ENCODE measurements around the gene PTPN6. TPM values are rescaled to one million over a fixed set of nuclear protein-coding genes. Genes with fewer than 3 reads are reported as not detected.

PTPN6 gene
- total and polyA plus RNA-seq, 9 of the 15 experiments (the other 6 are each of a cell fraction or from before 2014, with no cell fraction given), result 1.5 to 5.1 (median 3.9) TPM

DNA sequence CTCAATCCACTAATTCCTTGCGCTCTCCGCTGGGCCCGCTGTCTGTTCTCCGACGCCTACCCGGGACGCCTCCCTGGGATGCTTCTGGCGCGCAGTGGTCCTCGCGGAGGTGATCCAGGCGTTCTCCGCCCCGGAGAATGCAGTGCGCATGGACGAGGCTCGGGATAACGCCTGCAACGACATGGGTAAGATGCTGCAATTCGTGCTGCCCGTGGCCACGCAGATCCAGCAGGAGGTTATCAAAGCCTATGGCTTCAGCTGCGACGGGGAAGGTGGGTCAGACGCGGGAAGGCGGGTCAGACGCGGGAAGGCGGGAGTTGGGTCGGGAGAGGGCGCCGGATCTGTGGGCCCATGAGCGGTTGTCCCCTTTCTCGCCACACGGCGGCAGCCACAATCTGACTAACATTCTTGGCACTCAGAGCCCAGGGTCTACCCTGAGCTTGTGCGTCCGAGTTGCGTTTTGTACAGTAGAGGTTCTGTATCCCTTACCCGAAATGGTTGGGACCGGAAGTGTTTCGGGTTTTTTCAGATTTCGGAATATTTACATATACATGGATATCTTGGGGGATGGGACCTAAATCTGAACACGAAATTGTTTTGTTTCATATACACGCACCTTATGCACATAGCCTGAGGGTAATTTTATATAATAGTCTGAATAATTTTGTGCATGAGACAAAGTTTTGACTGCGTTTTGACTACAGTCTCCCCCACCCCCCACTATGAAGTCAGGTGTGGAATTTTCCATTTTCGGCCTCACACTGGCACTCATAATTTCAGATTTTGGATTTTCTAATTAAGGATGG lies 6.6 kb upstream of the PTPN6 start (continued):
- TF ChIP-seq, protein P1, sequence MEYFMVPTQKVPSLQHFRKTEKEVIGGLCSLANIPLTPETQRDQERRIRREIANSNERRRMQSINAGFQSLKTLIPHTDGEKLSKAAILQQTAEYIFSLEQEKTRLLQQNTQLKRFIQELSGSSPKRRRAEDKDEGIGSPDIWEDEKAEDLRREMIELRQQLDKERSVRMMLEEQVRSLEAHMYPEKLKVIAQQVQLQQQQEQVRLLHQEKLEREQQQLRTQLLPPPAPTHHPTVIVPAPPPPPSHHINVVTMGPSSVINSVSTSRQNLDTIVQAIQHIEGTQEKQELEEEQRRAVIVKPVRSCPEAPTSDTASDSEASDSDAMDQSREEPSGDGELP (CRISPR knock-in tag; IDR thresholded peaks at IDR 0.05; ENCODE audit: borderline replicate concordance), result peak; percentile 79
- TF ChIP-seq SLC30A9 (CRISPR knock-in tag; IDR thresholded peaks at IDR 0.05) (no peak), MAZ (CRISPR knock-in tag; conservative IDR thresholded peaks at IDR 0.05 in 1 of 2, IDR thresholded peaks at IDR 0.05 in 1 of 2) (peak in 1 of 2 experiments; percentile 71; a peak in 1 of 4 replicates), TGIF2 (CRISPR knock-in tag; IDR thresholded peaks at IDR 0.05) (peak; percentile 90; the same call in 1 of the 2 replicates), ZFX (CRISPR knock-in tag; IDR thresholded peaks at IDR 0.05) (peak; percentile 44; the same call in 1 of the 2 replicates), ARID1B (IDR thresholded peaks at IDR 0.05) (peak; percentile 19; the same call in 1 of the 2 replicates), KLF1 (tag; IDR thresholded peaks at IDR 0.05) (no peak), ESRRA (IDR thresholded peaks at IDR 0.05; ENCODE audit: borderline replicate concordance, low read depth) (no peak), ZNF124 (CRISPR knock-in tag; IDR thresholded peaks at IDR 0.05) (no peak), ZNF785 (CRISPR knock-in tag; IDR thresholded peaks at IDR 0.05) (no peak), SIRT6 (IDR thresholded peaks at IDR 0.05; ENCODE audit: low read depth, low read length) (no peak)
- TF ChIP-seq, protein P2, sequence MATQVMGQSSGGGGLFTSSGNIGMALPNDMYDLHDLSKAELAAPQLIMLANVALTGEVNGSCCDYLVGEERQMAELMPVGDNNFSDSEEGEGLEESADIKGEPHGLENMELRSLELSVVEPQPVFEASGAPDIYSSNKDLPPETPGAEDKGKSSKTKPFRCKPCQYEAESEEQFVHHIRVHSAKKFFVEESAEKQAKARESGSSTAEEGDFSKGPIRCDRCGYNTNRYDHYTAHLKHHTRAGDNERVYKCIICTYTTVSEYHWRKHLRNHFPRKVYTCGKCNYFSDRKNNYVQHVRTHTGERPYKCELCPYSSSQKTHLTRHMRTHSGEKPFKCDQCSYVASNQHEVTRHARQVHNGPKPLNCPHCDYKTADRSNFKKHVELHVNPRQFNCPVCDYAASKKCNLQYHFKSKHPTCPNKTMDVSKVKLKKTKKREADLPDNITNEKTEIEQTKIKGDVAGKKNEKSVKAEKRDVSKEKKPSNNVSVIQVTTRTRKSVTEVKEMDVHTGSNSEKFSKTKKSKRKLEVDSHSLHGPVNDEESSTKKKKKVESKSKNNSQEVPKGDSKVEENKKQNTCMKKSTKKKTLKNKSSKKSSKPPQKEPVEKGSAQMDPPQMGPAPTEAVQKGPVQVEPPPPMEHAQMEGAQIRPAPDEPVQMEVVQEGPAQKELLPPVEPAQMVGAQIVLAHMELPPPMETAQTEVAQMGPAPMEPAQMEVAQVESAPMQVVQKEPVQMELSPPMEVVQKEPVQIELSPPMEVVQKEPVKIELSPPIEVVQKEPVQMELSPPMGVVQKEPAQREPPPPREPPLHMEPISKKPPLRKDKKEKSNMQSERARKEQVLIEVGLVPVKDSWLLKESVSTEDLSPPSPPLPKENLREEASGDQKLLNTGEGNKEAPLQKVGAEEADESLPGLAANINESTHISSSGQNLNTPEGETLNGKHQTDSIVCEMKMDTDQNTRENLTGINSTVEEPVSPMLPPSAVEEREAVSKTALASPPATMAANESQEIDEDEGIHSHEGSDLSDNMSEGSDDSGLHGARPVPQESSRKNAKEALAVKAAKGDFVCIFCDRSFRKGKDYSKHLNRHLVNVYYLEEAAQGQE (IDR thresholded peaks at IDR 0.05; ENCODE audit: borderline replicate concordance), result peak; percentile 82
- TF ChIP-seq, protein P2 (CRISPR knock-in tag; IDR thresholded peaks at IDR 0.05; ENCODE audit: low read depth), result no peak
- TF ChIP-seq, protein P3, sequence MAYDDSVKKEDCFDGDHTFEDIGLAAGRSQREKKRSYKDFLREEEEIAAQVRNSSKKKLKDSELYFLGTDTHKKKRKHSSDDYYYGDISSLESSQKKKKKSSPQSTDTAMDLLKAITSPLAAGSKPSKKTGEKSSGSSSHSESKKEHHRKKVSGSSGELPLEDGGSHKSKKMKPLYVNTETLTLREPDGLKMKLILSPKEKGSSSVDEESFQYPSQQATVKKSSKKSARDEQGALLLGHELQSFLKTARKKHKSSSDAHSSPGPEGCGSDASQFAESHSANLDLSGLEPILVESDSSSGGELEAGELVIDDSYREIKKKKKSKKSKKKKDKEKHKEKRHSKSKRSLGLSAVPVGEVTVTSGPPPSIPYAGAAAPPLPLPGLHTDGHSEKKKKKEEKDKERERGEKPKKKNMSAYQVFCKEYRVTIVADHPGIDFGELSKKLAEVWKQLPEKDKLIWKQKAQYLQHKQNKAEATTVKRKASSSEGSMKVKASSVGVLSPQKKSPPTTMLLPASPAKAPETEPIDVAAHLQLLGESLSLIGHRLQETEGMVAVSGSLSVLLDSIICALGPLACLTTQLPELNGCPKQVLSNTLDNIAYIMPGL (CRISPR knock-in tag; IDR thresholded peaks at IDR 0.05), result no peak; the same call in 1 of the 2 replicates

Measured in K562 (cell line).